Measurements from ENCODE around the gene MLXIPL. TPM values are rescaled to one million over a fixed set of nuclear protein-coding genes. Genes with fewer than 3 reads are reported as not detected.
A peak's percentile ranks its signal among the peaks of the same experiment; 100 is the strongest.
"Not testable (repeated sequence)": the region's sequence is repeated elsewhere in the genome, so short reads cannot be mapped to it uniquely, and the experiment has no call there.

The MLXIPL gene
- total RNA-seq, 2 donors from 2014 or later, result 9.8 to 123 TPM

DNA sequence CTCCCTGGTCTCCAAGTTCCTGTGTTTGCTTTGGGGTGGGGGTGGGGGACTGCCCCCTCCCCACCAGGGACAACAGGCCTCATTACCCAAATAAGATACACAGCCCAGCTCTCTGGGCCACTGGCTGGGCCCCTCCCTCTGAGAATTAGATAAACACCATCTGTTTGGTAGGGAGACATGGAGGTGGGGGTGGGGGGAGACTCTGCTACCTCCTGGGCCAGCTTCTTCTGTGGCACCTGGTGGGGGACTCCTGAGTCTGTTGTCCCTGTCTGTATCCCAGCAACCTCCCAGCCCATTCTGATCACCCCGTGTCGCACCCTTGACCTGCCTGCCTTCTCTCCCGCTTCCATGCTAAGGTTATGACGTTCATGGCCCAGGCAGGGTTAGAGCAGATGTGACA is 5.8 kb downstream of the MLXIPL start:
- H3K9me3 ChIP-seq, result no peaks in the 10 kb centered on the region
- WGBS, result 74% methylated on average over 4 of the region's 4 CpGs
- H3K4me3 ChIP-seq, result no peak overlapping the region
- no peak overlapping the region for H3K27ac ChIP-seq
- no peak for DNase-seq (ENCODE audit: low spot score)
- no peaks in the 10 kb centered on the region for H3K36me3 ChIP-seq
- no peaks in the 10 kb centered on the region for H3K27me3 ChIP-seq (replicated peaks; ENCODE audit: insufficient read depth)
- no peaks in the 10 kb centered on the region for H3K4me1 ChIP-seq (replicated peaks)
- TF ChIP-seq POLR2AphosphoS5 (IDR thresholded peaks at IDR 0.05), result no peak
- TF ChIP-seq POLR2A (IDR thresholded peaks at IDR 0.05), result no peak
- TF ChIP-seq, protein P1, sequence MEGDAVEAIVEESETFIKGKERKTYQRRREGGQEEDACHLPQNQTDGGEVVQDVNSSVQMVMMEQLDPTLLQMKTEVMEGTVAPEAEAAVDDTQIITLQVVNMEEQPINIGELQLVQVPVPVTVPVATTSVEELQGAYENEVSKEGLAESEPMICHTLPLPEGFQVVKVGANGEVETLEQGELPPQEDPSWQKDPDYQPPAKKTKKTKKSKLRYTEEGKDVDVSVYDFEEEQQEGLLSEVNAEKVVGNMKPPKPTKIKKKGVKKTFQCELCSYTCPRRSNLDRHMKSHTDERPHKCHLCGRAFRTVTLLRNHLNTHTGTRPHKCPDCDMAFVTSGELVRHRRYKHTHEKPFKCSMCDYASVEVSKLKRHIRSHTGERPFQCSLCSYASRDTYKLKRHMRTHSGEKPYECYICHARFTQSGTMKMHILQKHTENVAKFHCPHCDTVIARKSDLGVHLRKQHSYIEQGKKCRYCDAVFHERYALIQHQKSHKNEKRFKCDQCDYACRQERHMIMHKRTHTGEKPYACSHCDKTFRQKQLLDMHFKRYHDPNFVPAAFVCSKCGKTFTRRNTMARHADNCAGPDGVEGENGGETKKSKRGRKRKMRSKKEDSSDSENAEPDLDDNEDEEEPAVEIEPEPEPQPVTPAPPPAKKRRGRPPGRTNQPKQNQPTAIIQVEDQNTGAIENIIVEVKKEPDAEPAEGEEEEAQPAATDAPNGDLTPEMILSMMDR (IDR thresholded peaks at IDR 0.05), result no peak
- intact Hi-C loops (cut with DNase I), result no loop called here

DNA sequence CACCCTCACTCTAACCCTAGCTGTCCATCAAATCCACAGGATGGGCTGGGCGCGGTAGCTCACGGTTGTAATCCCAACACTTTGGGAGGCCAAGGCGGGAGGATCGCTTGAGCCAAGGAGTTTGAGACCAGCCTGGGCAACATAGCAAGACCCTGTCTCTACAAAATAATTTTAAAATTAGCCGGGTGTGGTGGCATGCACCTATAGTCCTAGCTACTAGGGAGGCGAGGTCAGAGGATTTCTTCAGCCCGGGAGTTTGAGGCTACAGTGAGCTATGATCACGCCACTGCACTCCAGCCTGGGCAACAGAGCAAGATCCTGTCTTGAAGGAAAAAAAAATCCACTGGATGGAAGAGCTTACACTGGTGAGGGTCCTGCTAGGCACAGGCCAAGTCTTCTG is 6.8 kb downstream of the MLXIPL start:
- H3K4me3 ChIP-seq; H3K36me3 ChIP-seq; H3K9me3 ChIP-seq; H3K27me3 ChIP-seq (replicated peaks; ENCODE audit: insufficient read depth); intact Hi-C loops (cut with DNase I); H3K4me1 ChIP-seq (replicated peaks); DNase-seq (ENCODE audit: low spot score); H3K27ac ChIP-seq: not testable (repeated sequence)
- WGBS, result 97% methylated on average over 9 of the region's 9 CpGs

DNA sequence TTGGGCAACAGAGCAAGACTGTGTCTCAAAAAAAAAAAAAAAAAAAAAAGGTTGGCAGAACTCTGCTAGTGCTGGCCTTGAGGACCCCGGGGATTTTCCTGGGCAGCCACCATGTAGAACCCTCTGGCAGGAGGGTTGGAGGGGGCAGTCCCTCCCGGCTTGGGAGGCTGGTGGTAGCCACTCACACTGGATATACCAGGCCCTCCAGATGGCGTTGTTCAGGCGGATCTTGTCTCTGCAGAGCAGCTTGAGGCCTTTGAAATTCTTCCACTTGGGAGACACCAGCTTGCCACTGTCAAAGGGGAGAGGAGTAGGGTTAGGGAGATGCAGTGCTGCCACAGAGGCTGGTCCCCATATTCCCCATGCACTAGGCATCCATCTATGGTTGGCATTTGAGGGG is 8.4 kb downstream of the MLXIPL start:
- 80% methylated on average over 4 of the region's 4 CpGs for WGBS
- TF ChIP-seq, protein P1 (IDR thresholded peaks at IDR 0.05), result no peak
- TF ChIP-seq POLR2A (IDR thresholded peaks at IDR 0.05) (no peak), POLR2AphosphoS5 (IDR thresholded peaks at IDR 0.05) (no peak)
- intact Hi-C loops (cut with DNase I), result no loop called here
- no peaks in the 10 kb centered on the region for H3K9me3 ChIP-seq
- no peaks in the 10 kb centered on the region for H3K4me1 ChIP-seq (replicated peaks)
- no peak overlapping the region for H3K4me3 ChIP-seq
- no peak overlapping the region for H3K27ac ChIP-seq
- H3K27me3 ChIP-seq (replicated peaks; ENCODE audit: insufficient read depth), result no peaks in the 10 kb centered on the region
- H3K36me3 ChIP-seq, result no peaks in the 10 kb centered on the region
- DNase-seq (ENCODE audit: low spot score), result no peak

DNA sequence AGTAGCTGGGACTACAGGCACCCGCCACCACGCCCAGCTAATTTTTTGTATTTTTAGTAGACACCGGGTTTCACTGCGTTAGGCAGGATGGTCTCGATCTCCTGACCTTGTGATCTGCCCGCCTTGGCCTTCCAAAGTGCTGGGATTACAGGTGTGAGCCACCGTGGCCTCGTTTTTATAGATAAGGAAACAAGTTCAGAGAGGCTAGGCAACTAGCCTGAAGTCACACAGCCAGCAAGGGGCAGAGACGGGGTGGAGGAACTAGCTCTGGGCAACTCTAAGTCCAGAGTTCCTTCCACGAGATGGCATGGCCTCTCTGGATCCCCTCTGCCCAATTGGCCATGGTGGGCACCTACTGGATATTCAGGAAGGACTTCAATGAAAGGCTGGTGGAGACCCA is 9.4 kb downstream of the MLXIPL start:
- WGBS, result 81% methylated on average over 10 of the region's 10 CpGs
- intact Hi-C loops (cut with DNase I); H3K9me3 ChIP-seq; H3K36me3 ChIP-seq; H3K4me1 ChIP-seq (replicated peaks); H3K27ac ChIP-seq; DNase-seq (ENCODE audit: low spot score); H3K4me3 ChIP-seq; H3K27me3 ChIP-seq (replicated peaks; ENCODE audit: insufficient read depth): not testable (repeated sequence)

DNA sequence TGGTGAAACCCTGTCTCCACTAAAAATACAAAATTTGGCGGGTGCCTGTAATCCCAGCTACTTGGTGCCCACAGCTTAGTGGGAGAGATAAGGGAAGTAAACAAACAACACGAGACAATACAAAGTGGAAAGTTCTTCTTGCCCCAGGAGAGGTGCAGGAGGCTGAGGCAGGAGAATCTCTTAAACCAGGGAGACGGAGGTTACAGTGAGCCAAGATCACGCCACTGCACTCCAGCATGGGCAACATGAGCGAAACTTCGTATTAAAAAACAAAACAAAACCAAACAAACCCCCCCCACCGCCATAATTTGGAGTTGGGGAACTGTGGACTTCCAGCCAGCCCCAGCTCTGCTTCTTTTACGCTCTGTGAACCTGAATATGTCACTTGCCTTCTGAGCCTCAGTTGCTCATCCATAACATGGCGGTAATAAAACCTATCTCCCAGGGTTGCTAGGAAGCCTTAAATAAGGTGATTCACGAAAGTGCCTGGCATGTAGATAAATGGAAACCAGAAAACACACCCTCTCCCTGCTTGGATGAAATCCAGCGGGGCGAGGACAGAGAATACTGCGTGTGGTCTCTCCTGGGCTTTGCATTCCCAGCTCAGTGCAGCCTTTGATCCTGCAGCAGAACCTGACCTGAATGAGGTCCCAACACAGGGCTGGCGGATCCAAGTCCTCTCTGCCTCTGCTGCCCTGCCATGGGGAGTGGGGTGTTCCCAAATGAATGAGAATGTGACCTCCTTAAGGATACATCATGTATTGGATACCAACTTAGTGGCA is 10.2 kb downstream of the MLXIPL start:
- Histone ChIP-seq H3K4me3 (no peak overlapping the region), H3K9me3 (no peaks in the 10 kb centered on the region), H3K36me3 (no peaks in the 10 kb centered on the region), H3K27me3 (replicated peaks; ENCODE audit: insufficient read depth) (no peaks in the 10 kb centered on the region), H3K27ac (no peak overlapping the region), H3K4me1 (replicated peaks) (no peaks in the 10 kb centered on the region)
- WGBS, result 54% methylated on average over 14 of the region's 14 CpGs
- TF ChIP-seq POLR2A (IDR thresholded peaks at IDR 0.05) (no peak), POLR2AphosphoS5 (IDR thresholded peaks at IDR 0.05) (no peak)
- TF ChIP-seq, protein P1 (IDR thresholded peaks at IDR 0.05), result no peak
- intact Hi-C loops (cut with DNase I), result no loop called here
- DNase-seq (ENCODE audit: low spot score), result no peak

DNA sequence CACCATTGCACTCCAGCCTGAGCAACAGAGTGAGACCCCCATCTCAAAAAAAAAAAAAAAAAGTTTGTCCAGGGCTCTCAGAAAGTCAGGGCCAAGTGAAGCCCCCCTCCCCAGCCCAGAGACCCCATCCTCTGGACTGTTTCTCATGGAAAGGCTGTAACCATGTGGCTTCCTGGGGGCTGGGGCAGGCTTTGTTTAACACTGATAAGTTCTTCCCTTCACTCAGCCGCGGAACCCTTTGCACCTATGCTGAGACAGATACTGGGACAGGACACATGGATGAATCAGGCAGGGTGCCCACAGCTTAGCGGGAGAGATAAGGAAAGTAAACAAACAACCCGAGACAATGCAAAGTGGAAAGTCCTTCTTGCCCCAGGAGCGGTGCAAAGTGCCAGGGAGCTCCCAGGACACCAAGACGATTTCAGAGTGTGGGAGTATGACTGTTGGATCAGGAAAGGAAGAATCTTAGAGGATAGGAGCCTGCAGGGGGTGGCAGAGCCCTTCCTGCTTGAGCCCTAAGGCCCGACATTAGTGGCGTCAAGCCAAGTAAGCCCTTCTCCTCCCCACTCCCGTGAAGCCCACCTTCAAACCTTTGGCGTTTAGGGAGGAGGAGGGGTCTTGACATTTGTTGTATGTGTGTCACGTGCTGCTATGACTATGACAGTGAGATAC is 11.6 kb downstream of the MLXIPL start:
- H3K4me1 ChIP-seq (replicated peaks), result no peaks in the 10 kb centered on the region
- H3K27me3 ChIP-seq (replicated peaks; ENCODE audit: insufficient read depth), result no peaks in the 10 kb centered on the region
- no peak overlapping the region for H3K4me3 ChIP-seq
- H3K9me3 ChIP-seq, result no peaks in the 10 kb centered on the region
- H3K27ac ChIP-seq, result no peak overlapping the region
- H3K36me3 ChIP-seq, result no peaks in the 10 kb centered on the region
- intact Hi-C loops (cut with DNase I), result no loop called here
- TF ChIP-seq, protein P1 (IDR thresholded peaks at IDR 0.05), result no peak
- peak; percentile 87 for TF ChIP-seq POLR2AphosphoS5 (IDR thresholded peaks at IDR 0.05)
- 11% methylated on average over 11 of the region's 11 CpGs for WGBS
- DNase-seq (ENCODE audit: low spot score), result peak; percentile 75

All from prostate gland (tissue), 2 donors.